ENCODE data around the gene CLEC1B.
"Not testable (repeated sequence)": the region's sequence is repeated elsewhere in the genome, so short reads cannot be mapped to it uniquely, and the experiment has no call there.

The CLEC1B gene

GRCh38 chr12:9973949-9974348 is 25.0 kb downstream of the CLEC1B start:
- DNase-seq: no peak

GRCh38 chr12:9971181-9971580 is 27.7 kb downstream of the CLEC1B start, which contains the start of gene CLEC12A:
CLEC12A (plus strand) TSS chr12:9971409; CDS start chr12:9971597, 188 bp downstream.
- DNase-seq: no peak

- no peak for DNase-seq
These were observed 29.2 kb downstream of the CLEC1B start for GRCh38 chr12:9969673-9970072.

- DNase-seq: no peak
These were observed 37.0 kb downstream of the CLEC1B start for GRCh38 chr12:9961901-9962300.

GRCh38 chr12:9961106-9961505 is 37.8 kb downstream of the CLEC1B start:
- no peak for DNase-seq

- no peak for DNase-seq
These were observed 38.3 kb downstream of the CLEC1B start for GRCh38 chr12:9960590-9960989.

GRCh38 chr12:9957834-9958233 is 41.1 kb downstream of the CLEC1B start:
- DNase-seq: no peak

GRCh38 chr12:9952954-9953729 is 45.8 kb downstream of the CLEC1B start:
- DNase-seq: not testable (repeated sequence)

- DNase-seq: no peak
These were observed 47.8 kb downstream of the CLEC1B start for GRCh38 chr12:9951026-9951675.

GRCh38 chr12:9948606-9949296 is 50.2 kb downstream of the CLEC1B start:
- DNase-seq: no peak

- no peak for DNase-seq
These were observed 51.2 kb downstream of the CLEC1B start for GRCh38 chr12:9947674-9948073.

- DNase-seq: no peak
These were observed 54.5 kb downstream of the CLEC1B start for GRCh38 chr12:9944391-9944790.

- DNase-seq: no peak
These were observed 55.7 kb downstream of the CLEC1B start for GRCh38 chr12:9943240-9943639.
